Measurements from ENCODE around the gene BARX1.

The BARX1 gene

DNA sequence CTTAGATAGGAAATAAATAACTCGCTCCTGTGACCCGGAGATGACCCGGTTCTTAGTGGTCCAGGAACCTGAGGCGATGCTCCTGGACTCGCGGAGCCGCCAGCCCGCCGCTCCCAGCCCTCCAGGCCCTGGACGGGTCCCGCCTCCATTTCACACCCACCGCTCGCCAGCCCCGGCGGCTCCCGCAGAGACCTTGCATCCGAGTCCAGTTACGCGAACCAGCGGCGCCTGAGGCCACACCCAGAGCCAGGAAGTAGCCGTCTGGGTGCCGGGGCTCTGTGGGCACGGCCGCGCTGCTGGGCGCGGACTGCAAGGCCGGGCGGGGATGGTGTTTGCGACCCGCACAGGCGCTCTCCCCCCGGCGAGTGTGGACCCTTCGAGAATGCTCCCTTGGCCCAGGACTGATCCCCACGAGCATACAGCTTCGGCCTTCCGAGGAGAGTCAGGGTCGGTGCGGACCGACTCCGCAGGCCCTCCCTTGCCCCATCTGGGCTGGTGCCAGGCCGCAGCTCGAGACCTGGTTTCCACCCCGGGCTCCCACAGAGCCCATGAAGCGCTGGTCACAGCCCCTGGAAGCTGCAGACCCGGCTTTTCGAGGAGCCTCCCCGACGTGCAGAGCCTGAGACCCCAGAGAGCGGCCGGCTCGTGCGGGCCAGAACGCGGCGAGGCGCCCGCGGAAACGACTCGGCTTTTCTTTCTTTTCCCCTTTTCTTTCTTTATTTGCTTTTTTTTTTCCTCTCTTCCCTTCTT, 5.2 kb upstream of the BARX1 start:
- no peaks in the 10 kb centered on the region for H3F3A ChIP-seq (ENCODE audit: insufficient read depth, low read length)
- no peak for TF ChIP-seq CTCF (IDR thresholded peaks at IDR 0.05; ENCODE audit: low read length)
- no peak for TF ChIP-seq EZH2phosphoT487 (IDR thresholded peaks at IDR 0.05; ENCODE audit: low read length)
- TF ChIP-seq EZH2 (optimal IDR thresholded peaks at IDR 0.05; ENCODE audit: low read depth, low read length), result no peak
- DNase-seq, result no peak
- no peaks in the 10 kb centered on the region for H3K79me2 ChIP-seq (ENCODE audit: low read length)
- no peak overlapping the region for H3K27ac ChIP-seq (ENCODE audit: low read length)
- H3K4me2 ChIP-seq (ENCODE audit: low read depth, low read length), result no peak overlapping the region
- no peak overlapping the region for H2AFZ ChIP-seq (ENCODE audit: low read length)
- H3K9ac ChIP-seq (ENCODE audit: low read length), result no peak overlapping the region
- no peaks in the 10 kb centered on the region for H3K9me3 ChIP-seq (replicated peaks; ENCODE audit: insufficient read depth, low read length)
- H3K4me3 ChIP-seq (ENCODE audit: low read length), result no peak overlapping the region
- H3K36me3 ChIP-seq (replicated peaks; ENCODE audit: insufficient read depth, low read length), result no peaks in the 10 kb centered on the region
- no peaks in the 10 kb centered on the region for H3K9me2 ChIP-seq (replicated peaks; ENCODE audit: insufficient read depth, low read length)
- no peaks in the 10 kb centered on the region for H4K20me1 ChIP-seq (ENCODE audit: insufficient read depth, low read length)
- H3K4me1 ChIP-seq (ENCODE audit: low read length), result no peaks in the 10 kb centered on the region
- H3K27me3 ChIP-seq (replicated peaks; ENCODE audit: insufficient read depth, low read length), result peaks cover 53% of the 10 kb centered on the region

GRCh38 chr9:93959739-93960154, 4.6 kb upstream of the BARX1 start:
- 0 out of 2 replicates have a peak overlapping the region, but pooled peaks have one; percentile 87 for H3K4me2 ChIP-seq (ENCODE audit: low read depth, low read length)
- no peak overlapping the region for H3K9ac ChIP-seq (ENCODE audit: low read length)
- no peak for DNase-seq
- H2AFZ ChIP-seq (ENCODE audit: low read length), result no peak overlapping the region
- no peaks in the 10 kb centered on the region for H3K36me3 ChIP-seq (replicated peaks; ENCODE audit: insufficient read depth, low read length)
- no peaks in the 10 kb centered on the region for H3K9me2 ChIP-seq (replicated peaks; ENCODE audit: insufficient read depth, low read length)
- no peaks in the 10 kb centered on the region for H3K9me3 ChIP-seq (replicated peaks; ENCODE audit: insufficient read depth, low read length)
- H3K4me1 ChIP-seq (ENCODE audit: low read length), result no peaks in the 10 kb centered on the region
- TF ChIP-seq EZH2phosphoT487 (IDR thresholded peaks at IDR 0.05; ENCODE audit: low read length) (no peak), EZH2 (optimal IDR thresholded peaks at IDR 0.05; ENCODE audit: low read depth, low read length) (no peak), CTCF (IDR thresholded peaks at IDR 0.05; ENCODE audit: low read length) (no peak)
- H3K4me3 ChIP-seq (ENCODE audit: low read length), result no peak overlapping the region
- no peaks in the 10 kb centered on the region for H3K79me2 ChIP-seq (ENCODE audit: low read length)
- no peaks in the 10 kb centered on the region for H3F3A ChIP-seq (ENCODE audit: insufficient read depth, low read length)
- peaks cover 53% of the 10 kb centered on the region for H3K27me3 ChIP-seq (replicated peaks; ENCODE audit: insufficient read depth, low read length)
- no peaks in the 10 kb centered on the region for H4K20me1 ChIP-seq (ENCODE audit: insufficient read depth, low read length)
- no peak overlapping the region for H3K27ac ChIP-seq (ENCODE audit: low read length)

DNA sequence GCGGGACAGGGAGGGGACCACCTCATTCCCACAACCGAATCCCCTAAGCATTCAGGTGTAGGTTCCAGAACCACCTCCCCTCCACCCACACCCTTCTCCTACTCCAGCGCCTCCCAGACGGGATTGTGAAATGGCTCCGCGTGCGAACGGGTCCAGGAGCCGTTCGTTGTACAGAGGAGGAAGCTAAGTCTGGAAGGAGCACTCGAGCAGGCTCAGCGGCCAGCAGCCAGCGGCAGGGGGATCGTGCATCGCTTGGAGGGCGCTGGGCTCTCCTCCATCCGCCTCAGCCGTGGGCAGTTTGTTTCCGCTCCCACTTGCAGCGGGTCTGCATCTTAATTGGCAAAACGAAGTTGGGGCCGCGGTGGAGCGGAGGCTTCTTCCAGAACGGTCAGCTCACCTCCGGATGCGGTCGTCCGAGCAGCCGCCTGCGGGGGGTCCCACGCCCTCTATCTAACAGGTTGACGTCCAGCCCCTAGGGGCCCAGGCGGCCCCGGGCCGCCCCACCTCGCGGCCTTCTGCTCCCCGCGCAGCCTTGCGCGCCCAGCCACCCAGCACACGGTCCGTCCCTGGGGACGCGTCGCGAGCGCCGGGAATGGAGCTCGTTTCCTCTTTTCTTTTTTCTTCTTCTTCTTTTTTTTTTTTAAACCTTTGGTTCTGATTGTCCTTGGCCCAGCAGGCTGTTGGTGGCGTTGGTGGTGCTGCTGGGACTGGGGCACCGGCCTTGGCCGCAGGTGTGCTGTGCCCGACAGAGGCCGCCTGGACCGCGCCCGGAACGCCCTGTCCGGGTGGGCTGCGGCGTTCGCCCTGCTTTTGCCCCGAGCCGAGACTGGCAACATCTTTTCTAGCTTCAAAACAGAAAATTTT, 3.9 kb upstream of the BARX1 start:
- H3K4me3 ChIP-seq (ENCODE audit: low read length), result peak overlapping the region; percentile 51
- no peak for DNase-seq

More for the DNA sequence above, 3.9 kb upstream of the BARX1 start:
- H3K9ac ChIP-seq (ENCODE audit: low read length), result no peak overlapping the region
- H3K4me1 ChIP-seq (ENCODE audit: low read length), result no peaks in the 10 kb centered on the region
- TF ChIP-seq EZH2phosphoT487 (IDR thresholded peaks at IDR 0.05; ENCODE audit: low read length), result no peak
- TF ChIP-seq EZH2 (optimal IDR thresholded peaks at IDR 0.05; ENCODE audit: low read depth, low read length), result no peak
- TF ChIP-seq CTCF (IDR thresholded peaks at IDR 0.05; ENCODE audit: low read length), result no peak
- H3K36me3 ChIP-seq (replicated peaks; ENCODE audit: insufficient read depth, low read length), result no peaks in the 10 kb centered on the region
- peak overlapping the region; percentile 58 for H2AFZ ChIP-seq (ENCODE audit: low read length)
- no peaks in the 10 kb centered on the region for H4K20me1 ChIP-seq (ENCODE audit: insufficient read depth, low read length)
- H3K27me3 ChIP-seq (replicated peaks; ENCODE audit: insufficient read depth, low read length), result peaks cover 59% of the 10 kb centered on the region
- no peaks in the 10 kb centered on the region for H3K79me2 ChIP-seq (ENCODE audit: low read length)
- no peaks in the 10 kb centered on the region for H3F3A ChIP-seq (ENCODE audit: insufficient read depth, low read length)
- H3K27ac ChIP-seq (ENCODE audit: low read length), result no peak overlapping the region
- H3K9me2 ChIP-seq (replicated peaks; ENCODE audit: insufficient read depth, low read length), result no peaks in the 10 kb centered on the region
- H3K4me2 ChIP-seq (ENCODE audit: low read depth, low read length), result peak overlapping the region; percentile 87
- H3K9me3 ChIP-seq (replicated peaks; ENCODE audit: insufficient read depth, low read length), result no peaks in the 10 kb centered on the region
